Effector memory CD4-positive, alpha-beta T cell (primary cell): Measurements from ENCODE around the gene SECTM1.
"Not testable (repeated sequence)": the region's sequence is repeated elsewhere in the genome, so short reads cannot be mapped to it uniquely, and the experiment has no call there.

ENCODE experiments used
- DNase-seq, 3 donors: peaks; one replicate each; pipeline ENCODE4 v3.0.0-alpha.2; 2020
- H3K27ac ChIP-seq: 2 replicates; pipeline ENCODE4 v1.7.0; 2013; ENCODE audit warnings: mild to moderate bottlenecking, low read length, moderate library complexity; ENCODE audit not compliant: insufficient read depth, poor library complexity, severe bottlenecking
- H3K27me3 ChIP-seq: replicated peaks from 2 replicates; pipeline ENCODE4 v1.7.0; 2013; ENCODE audit warnings: mild to moderate bottlenecking, low read length; ENCODE audit not compliant: insufficient read depth, control insufficient read depth, poor library complexity, severe bottlenecking
- H3K36me3 ChIP-seq: 2 replicates; pipeline ENCODE4 v1.7.0; 2013; ENCODE audit warnings: mild to moderate bottlenecking, low read length, moderate library complexity; ENCODE audit not compliant: control insufficient read depth, insufficient read depth
- H3K4me1 ChIP-seq: 2 replicates; pipeline ENCODE4 v1.7.0; 2013; ENCODE audit warnings: low read length, mild to moderate bottlenecking; ENCODE audit not compliant: control insufficient read depth, insufficient read depth, poor library complexity, severe bottlenecking
- H3K4me3 ChIP-seq: 2 replicates; pipeline ENCODE4 v1.7.0; 2013; ENCODE audit warnings: low read length, low read depth, mild to moderate bottlenecking; ENCODE audit not compliant: insufficient read depth, poor library complexity, severe bottlenecking
- H3K9me3 ChIP-seq: 2 replicates; pipeline ENCODE4 v1.7.0; 2013; ENCODE audit warnings: mild to moderate bottlenecking, low read length, moderate library complexity; ENCODE audit not compliant: control insufficient read depth
- total RNA-seq, 3 donors: gene quantifications; one replicate each; lab custom pipeline; 2026; lab: John Stamatoyannopoulos, UW

SECTM1 gene
- 3.3 to 4.8 (median 3.7) reads per million in 3 donors for total RNA-seq

DNA sequence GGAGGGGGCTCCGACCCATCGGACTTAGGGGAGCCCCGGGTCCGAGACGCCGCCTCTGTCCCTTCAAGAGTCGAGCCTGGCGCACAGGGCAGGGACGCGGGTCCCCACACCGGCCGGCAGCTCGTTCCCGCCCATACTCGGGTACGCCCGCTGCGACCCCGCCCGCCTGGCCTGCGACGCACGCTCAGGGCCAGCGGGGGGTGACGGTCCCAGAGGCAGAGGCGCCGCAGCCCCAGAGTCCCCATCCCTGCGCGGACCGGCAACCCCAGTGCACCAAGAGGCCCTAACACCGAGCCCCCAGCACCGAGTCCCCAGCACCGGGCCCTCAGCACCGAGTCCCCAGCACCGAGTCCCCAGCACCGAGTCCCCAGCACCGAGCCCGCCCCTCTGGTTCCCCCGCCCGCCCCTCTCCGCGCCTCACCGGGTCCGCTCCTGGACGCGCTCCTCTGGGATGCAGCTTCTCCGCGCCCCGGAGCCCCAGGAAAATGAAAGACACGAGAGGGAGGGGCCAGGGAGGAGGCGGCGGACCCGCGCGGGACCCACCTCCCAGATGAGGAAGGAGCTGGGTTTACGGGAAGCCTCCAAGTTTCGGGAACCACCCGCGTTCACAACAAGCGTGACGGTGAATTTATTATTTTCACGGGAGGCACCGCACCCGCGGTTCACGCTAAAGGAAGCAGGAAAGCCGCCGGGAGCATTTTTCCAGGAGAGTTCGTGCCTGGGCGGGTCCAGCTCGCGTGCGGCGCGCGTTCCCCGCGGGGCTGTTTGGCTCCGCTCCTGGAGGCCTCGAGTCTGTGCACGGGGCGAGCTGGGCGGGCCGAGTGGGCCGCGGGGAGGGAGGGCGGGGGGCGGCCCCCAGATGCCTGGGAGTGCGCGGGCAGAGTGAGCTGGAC lies at the start of gene SECTM1:
Gene SECTM1, minus strand, starts transcription at position 488 of the 893 bp plus-strand sequence. CDS start 6,526 bp downstream, outside the sequence.
- no peaks in the 10 kb centered on the region for H3K27me3 ChIP-seq
- no peaks in the 10 kb centered on the region for H3K36me3 ChIP-seq
- no peaks in the 10 kb centered on the region for H3K9me3 ChIP-seq
- peak within 1 kb of the TSS; percentile 75 for H3K4me3 ChIP-seq
- H3K4me1 ChIP-seq, result peaks cover 27% of the 10 kb centered on the region
- no peak within 1 kb of the TSS for H3K27ac ChIP-seq
- no peak for DNase-seq

DNA sequence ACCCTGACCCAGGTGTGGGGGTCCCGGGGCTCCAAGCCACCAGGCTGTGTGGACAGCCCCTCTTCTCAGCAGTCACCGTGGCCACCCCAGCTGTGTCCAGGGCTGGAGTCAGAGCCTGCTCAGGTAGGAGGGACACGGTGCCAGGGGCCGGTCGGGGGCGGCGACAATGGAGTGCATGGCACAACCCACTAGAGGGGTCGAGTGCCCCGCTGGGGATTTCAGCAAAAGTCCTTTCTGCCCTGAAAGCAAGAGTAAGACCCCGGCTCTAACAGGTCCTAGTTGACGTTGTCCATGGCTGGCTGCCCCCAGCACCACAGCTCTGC lies 49.3 kb upstream of the SECTM1 start:
- no peak overlapping the region for H3K27ac ChIP-seq
- no peaks in the 10 kb centered on the region for H3K9me3 ChIP-seq
- no peak for DNase-seq
- H3K36me3 ChIP-seq, result no peaks in the 10 kb centered on the region
- peaks cover 6% of the 10 kb centered on the region for H3K4me1 ChIP-seq
- H3K27me3 ChIP-seq, result peaks cover 6% of the 10 kb centered on the region
- no peak overlapping the region for H3K4me3 ChIP-seq

DNA sequence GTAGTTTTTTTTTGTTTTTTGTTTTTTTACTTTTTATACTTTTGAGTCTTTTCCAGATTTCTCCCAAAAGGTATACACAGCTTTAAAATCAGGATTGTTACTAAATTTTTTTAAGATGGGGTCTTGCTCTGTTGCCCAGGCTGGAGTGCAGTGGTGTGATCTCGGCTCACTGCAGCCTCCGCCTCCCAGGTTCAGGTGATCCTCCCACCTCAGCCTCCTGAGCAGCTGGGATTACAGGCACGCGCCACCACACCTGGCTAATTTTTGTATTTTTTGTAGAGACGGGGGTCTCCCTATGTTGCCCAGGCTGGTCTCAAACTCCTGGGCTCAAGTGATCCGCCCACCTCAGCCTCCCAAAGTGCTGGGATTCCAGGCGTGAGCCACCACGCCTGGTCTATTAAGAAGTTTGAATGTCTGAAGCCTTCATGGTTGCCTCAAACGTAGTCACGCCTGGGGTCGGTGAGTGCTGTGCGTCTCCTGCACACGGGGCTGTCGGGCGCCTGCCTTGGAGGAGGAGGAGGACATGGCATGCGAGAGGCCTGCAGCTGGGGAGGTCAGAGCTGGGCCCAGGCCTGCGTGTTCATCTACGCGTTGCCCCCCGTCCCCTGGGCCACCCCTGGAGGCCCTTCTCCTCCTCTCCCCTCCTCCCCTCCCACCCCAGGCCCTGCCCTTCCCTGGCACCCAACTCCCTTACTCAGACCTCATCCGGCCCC lies 48.8 kb upstream of the SECTM1 start:
- H3K27me3 ChIP-seq, DNase-seq: not testable (repeated sequence)

DNA sequence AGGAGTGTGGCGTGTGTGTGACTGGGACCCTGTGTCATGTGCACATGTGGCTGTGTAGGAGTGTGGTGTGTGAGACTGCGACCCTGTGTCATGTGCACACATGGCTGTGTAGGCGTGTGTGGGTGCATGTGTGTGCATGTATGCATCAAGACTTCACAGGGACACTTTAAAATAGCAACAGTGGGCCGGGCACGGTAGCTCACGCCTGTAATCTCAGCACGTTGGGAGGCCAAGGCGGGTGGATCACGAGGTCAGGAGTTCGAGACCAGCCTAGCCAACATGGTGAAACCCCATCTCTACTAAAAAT lies 48.1 kb upstream of the SECTM1 start:
- not testable (repeated sequence) for H3K4me3 ChIP-seq, H3K4me1 ChIP-seq, H3K27me3 ChIP-seq, DNase-seq, H3K36me3 ChIP-seq, H3K27ac ChIP-seq, H3K9me3 ChIP-seq

More for the DNA sequence above, 48.8 kb upstream of the SECTM1 start:
- H3K36me3 ChIP-seq, H3K27ac ChIP-seq, H3K4me3 ChIP-seq, H3K4me1 ChIP-seq, H3K9me3 ChIP-seq: not testable (repeated sequence)

DNA sequence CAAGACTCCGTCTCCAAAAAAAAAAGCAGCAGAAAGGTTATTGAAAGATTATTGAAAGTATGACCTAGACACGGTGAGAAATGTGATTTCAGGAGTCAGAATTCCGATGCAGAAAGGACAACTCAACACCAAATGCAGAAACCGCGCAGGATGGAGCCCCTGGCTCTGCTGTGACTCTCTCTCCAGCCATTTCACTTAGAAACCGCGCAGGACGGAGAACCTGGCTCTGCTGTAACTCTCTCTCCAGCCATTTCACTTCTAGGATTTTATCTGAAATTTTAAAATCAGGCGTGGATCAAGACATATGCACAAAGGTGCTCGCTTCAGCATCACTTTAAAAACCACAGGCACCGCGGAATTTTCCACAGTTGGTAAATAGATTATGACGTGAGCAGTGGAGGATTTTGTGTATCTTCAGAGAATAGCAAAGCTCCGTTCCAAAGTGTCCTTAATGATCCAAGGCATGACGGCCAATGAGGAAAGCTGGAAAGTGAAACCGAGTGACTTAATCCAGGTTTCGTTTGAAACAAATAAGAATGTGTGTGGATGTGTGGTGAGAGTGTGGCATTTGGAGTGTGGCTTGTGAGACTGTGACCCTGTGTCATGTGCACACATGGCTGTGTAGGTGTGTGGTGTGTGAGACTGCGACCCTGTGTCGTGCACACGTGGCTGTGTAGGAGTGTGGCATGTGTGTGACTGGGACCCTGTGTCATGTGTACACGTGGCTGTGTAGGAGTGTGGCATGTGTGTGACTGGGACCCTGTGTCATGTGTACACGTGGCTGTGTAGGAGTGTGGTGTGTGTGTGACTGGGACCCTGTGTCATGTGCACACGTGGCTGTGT lies 47.5 kb upstream of the SECTM1 start:
- H3K4me1 ChIP-seq, result peaks cover 2% of the 10 kb centered on the region
- peaks cover 6% of the 10 kb centered on the region for H3K27me3 ChIP-seq
- no peak overlapping the region for H3K4me3 ChIP-seq
- no peak for DNase-seq
- no peaks in the 10 kb centered on the region for H3K36me3 ChIP-seq
- no peak overlapping the region for H3K27ac ChIP-seq
- no peaks in the 10 kb centered on the region for H3K9me3 ChIP-seq

DNA sequence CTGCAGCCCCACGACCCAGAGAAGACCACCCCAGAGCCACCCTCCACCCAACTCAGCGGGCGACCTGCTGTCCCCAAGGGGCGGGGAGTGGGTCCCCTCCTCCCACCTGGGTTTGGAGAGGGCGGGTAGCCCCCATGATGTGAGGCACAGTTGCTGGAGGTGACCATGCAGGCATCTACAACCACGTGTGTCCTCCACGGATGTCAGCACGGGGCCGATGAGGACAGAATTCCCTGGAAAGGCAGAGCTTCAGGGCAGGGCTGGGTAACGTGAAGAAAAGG lies 45.1 kb upstream of the SECTM1 start:
- H3K27me3 ChIP-seq, result peaks cover 4% of the 10 kb centered on the region
- H3K9me3 ChIP-seq, result no peaks in the 10 kb centered on the region
- no peak overlapping the region for H3K4me3 ChIP-seq
- no peak overlapping the region for H3K27ac ChIP-seq
- no peak for DNase-seq
- H3K4me1 ChIP-seq, result peaks cover 2% of the 10 kb centered on the region
- H3K36me3 ChIP-seq, result no peaks in the 10 kb centered on the region

DNA sequence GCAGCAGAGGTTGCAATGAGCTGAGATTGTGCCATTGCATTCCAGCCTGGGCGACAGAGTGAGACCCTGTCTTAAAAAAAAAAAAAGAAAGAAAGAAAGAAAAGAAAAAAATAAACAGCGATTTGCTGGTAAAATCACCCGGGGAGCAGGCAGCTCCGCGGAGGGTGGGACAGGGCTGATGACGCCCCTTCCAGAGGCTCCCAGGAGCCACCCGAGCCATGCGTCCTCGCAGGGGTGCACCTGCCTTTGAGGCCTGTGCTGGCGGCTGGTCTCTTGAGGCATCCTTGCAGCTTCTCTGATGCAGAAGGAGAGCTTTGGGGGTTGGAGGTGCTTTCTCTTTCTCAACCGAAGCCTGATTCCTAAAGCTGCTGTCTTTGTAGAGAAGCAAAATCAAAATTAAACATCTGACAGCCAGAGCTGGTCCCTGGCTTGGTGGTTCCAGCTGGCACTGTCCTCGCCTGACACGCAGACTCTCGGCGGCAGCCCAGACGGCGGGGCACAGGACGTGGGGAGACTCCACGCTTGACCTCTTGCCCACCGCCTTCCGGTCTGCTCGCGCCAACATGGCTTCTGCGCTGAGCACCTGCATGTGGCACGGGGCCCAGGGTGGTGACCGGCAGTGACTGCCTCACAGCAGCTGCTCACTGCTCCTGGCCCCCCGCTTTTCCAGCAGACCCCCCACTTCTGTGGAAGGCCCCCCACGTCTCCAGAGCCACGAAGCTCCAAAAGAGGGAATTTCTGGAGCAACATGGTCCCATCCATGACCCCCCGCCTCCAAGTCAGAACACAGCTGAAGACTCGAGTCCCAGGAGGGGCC lies 44.6 kb upstream of the SECTM1 start:
- Histone ChIP-seq H3K36me3 (no peaks in the 10 kb centered on the region), H3K27me3 (no peaks in the 10 kb centered on the region), H3K4me3 (no peak overlapping the region), H3K4me1 (peaks cover 2% of the 10 kb centered on the region), H3K9me3 (no peaks in the 10 kb centered on the region), H3K27ac (no peak overlapping the region)
- DNase-seq, result no peak

DNA sequence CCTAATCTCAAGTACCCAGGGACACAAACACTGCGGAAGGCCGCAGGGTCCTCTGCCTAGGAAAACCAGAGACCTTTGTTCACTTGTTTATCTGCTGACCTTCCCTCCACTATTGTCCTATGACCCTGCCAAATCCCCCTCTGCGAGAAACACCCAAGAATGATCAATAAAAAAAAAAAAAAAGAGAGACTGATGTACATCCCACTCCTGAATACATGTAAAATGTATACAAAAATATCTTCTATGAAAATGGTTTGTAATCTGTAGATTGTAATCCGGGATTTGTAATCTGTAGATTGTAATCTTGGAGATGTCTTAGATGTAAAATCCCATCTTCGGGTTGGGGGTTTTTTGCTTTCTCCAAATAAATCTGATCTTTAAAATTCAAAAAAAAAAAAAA lies 43.7 kb upstream of the SECTM1 start:
- not testable (repeated sequence) for H3K36me3 ChIP-seq, H3K4me3 ChIP-seq, DNase-seq, H3K9me3 ChIP-seq, H3K27me3 ChIP-seq, H3K4me1 ChIP-seq, H3K27ac ChIP-seq

DNA sequence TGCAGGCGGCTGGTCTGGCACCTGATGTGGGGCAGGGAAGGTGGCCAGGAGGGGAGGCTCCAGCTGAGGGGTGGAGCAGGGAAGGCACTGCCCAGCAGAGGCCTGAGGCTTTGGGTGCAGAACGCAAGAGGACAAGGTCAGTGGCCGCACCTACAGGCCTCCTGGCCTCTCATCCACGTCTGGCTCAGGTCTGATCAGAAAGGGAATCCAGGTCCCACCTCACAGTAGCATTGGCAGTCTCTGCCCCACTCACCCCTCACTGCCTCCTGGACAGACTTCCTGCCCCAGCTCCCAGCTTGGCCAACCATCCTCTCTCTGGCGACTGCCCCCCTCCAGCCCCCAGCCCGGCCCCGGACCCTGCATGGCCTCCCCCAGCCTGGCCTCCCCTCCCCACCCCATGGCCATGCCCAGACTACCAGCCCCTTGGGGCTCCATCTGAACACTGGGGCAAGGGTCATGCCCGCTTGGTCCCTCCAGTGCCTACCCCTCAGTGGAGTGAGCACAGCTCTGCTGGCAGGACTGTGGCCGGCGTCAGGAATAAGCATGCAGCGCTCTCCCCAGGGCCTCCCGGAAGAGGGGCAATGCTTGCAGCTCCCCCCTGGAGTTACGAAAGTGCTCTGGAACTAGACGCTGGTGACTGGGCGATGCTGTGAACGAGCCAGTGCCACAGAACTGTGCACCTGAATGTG lies 42.6 kb upstream of the SECTM1 start:
- no peak overlapping the region for H3K27ac ChIP-seq
- no peak for DNase-seq
- no peaks in the 10 kb centered on the region for H3K9me3 ChIP-seq
- H3K4me3 ChIP-seq, result no peak overlapping the region
- peaks cover 4% of the 10 kb centered on the region for H3K4me1 ChIP-seq
- peaks cover 16% of the 10 kb centered on the region for H3K27me3 ChIP-seq
- H3K36me3 ChIP-seq, result no peaks in the 10 kb centered on the region
